Measurements from ENCODE around the gene HSPA9. TPM values are rescaled to one million over a fixed set of nuclear protein-coding genes. Genes with fewer than 3 reads are reported as not detected.

The HSPA9 gene
- total RNA-seq, 1 donor from 2014 or later, result 695 TPM

- H3K36me3 ChIP-seq (ENCODE audit: control insufficient read depth, insufficient read depth, low read length), result no peaks in the 10 kb centered on the region
- no peaks in the 10 kb centered on the region for H3K27me3 ChIP-seq (ENCODE audit: control insufficient read depth, insufficient read depth, low read length)
- DNase-seq (ENCODE audit: low read depth), result no peak
- no peak for TF ChIP-seq CTCF (IDR thresholded peaks at IDR 0.05; ENCODE audit: insufficient read depth, low read length, poor library complexity, severe bottlenecking)
- no peak overlapping the region for H3K4me3 ChIP-seq (ENCODE audit: low read depth, low read length)
These were observed 13.0 kb upstream of the HSPA9 start for GRCh38 chr5:138588013-138588788.

- Histone ChIP-seq H3K4me3 (ENCODE audit: low read depth, low read length) (no peak overlapping the region), H3K36me3 (ENCODE audit: control insufficient read depth, insufficient read depth, low read length) (no peaks in the 10 kb centered on the region), H3K27me3 (ENCODE audit: control insufficient read depth, insufficient read depth, low read length) (no peaks in the 10 kb centered on the region)
- no peak for TF ChIP-seq CTCF (IDR thresholded peaks at IDR 0.05; ENCODE audit: insufficient read depth, low read length, poor library complexity, severe bottlenecking)
- no peak for DNase-seq (ENCODE audit: low read depth)
These were observed 10.0 kb upstream of the HSPA9 start for GRCh38 chr5:138585157-138585556.

- TF ChIP-seq CTCF (IDR thresholded peaks at IDR 0.05; ENCODE audit: insufficient read depth, low read length, poor library complexity, severe bottlenecking), result no peak
- no peaks in the 10 kb centered on the region for H3K36me3 ChIP-seq (ENCODE audit: control insufficient read depth, insufficient read depth, low read length)
- no peaks in the 10 kb centered on the region for H3K27me3 ChIP-seq (ENCODE audit: control insufficient read depth, insufficient read depth, low read length)
- DNase-seq (ENCODE audit: low read depth), result no peak
- no peak overlapping the region for H3K4me3 ChIP-seq (ENCODE audit: low read depth, low read length)
These were observed 8.9 kb upstream of the HSPA9 start for GRCh38 chr5:138583984-138584637.

- no peak for TF ChIP-seq CTCF (IDR thresholded peaks at IDR 0.05; ENCODE audit: insufficient read depth, low read length, poor library complexity, severe bottlenecking)
- H3K4me3 ChIP-seq (ENCODE audit: low read depth, low read length), result no peak overlapping the region
- H3K36me3 ChIP-seq (ENCODE audit: control insufficient read depth, insufficient read depth, low read length), result no peaks in the 10 kb centered on the region
- no peak for DNase-seq (ENCODE audit: low read depth)
- no peaks in the 10 kb centered on the region for H3K27me3 ChIP-seq (ENCODE audit: control insufficient read depth, insufficient read depth, low read length)
These were observed 7.8 kb upstream of the HSPA9 start for GRCh38 chr5:138582959-138583358.

- no peak for DNase-seq (ENCODE audit: low read depth)
- Histone ChIP-seq H3K27me3 (ENCODE audit: control insufficient read depth, insufficient read depth, low read length) (no peaks in the 10 kb centered on the region), H3K4me3 (ENCODE audit: low read depth, low read length) (no peak overlapping the region), H3K36me3 (ENCODE audit: control insufficient read depth, insufficient read depth, low read length) (no peaks in the 10 kb centered on the region)
- TF ChIP-seq CTCF (IDR thresholded peaks at IDR 0.05; ENCODE audit: insufficient read depth, low read length, poor library complexity, severe bottlenecking), result no peak
These were observed 5.6 kb upstream of the HSPA9 start for GRCh38 chr5:138580777-138581176.
